ENCODE measurements around the gene NFKB1. TPM values are rescaled to one million over a fixed set of nuclear protein-coding genes. Genes with fewer than 3 reads are reported as not detected.

NFKB1 gene
- total RNA-seq, 4 donors from 2014 or later, result 32.9 to 56.0 (median 40.9) TPM

DNA sequence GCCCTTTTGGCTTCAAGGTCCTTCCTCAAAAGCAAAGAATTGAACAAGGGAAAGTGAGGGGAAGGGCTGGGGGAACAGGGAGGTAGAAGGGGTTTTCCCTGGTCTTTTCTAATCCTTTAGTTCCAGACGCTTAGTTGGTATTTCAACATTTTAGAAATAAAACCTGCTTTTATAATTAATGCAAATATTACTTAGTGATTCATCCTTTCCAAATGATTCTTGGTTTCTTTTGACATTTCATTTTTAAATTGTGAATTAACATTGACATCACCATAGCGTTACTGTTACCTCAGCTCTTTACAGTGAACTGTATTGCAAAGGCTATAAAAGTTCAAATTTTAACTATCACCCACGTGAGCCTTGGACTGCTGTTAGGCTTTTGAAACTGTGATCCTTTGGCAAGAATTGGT lies 20.9 kb downstream of the NFKB1 start:
- H3K4me1 ChIP-seq, result peaks cover 38% of the 10 kb centered on the region
- TF ChIP-seq, protein P1, sequence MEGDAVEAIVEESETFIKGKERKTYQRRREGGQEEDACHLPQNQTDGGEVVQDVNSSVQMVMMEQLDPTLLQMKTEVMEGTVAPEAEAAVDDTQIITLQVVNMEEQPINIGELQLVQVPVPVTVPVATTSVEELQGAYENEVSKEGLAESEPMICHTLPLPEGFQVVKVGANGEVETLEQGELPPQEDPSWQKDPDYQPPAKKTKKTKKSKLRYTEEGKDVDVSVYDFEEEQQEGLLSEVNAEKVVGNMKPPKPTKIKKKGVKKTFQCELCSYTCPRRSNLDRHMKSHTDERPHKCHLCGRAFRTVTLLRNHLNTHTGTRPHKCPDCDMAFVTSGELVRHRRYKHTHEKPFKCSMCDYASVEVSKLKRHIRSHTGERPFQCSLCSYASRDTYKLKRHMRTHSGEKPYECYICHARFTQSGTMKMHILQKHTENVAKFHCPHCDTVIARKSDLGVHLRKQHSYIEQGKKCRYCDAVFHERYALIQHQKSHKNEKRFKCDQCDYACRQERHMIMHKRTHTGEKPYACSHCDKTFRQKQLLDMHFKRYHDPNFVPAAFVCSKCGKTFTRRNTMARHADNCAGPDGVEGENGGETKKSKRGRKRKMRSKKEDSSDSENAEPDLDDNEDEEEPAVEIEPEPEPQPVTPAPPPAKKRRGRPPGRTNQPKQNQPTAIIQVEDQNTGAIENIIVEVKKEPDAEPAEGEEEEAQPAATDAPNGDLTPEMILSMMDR (IDR thresholded peaks at IDR 0.05), result no peak
- TF ChIP-seq POLR2AphosphoS5 (IDR thresholded peaks at IDR 0.05) (no peak), EP300 (IDR thresholded peaks at IDR 0.05) (no peak), POLR2A (IDR thresholded peaks at IDR 0.05) (no peak)
- H3K27me3 ChIP-seq, result no peaks in the 10 kb centered on the region
- 41% methylated on average over 3 of the region's 3 CpGs for WGBS
- H3K27ac ChIP-seq, result no peak overlapping the region
- H3K4me3 ChIP-seq, result no peak overlapping the region
- DNase-seq (ENCODE audit: low spot score in 2 of 2), result no peak
- no peaks in the 10 kb centered on the region for H3K9me3 ChIP-seq
- H3K36me3 ChIP-seq, result no peaks in the 10 kb centered on the region

DNA sequence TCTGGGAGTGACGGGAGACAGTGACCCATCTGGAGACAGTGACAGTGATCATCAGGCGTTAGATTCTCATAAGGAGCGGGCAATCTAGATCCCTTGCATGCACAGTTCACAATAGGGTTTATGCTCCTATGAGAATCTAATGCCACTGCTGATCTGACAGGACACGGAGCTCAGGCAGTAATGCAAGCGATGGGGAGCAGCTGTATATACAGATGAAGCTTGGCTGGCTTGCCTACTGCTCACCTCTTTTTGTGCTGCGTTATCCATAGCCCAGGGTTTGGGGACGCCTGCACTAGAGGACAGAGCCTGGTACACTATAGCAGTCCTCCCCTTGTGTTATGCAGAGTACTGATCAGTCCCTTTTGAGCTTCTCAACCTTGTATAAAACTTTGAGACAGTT lies 23.5 kb downstream of the NFKB1 start:
- no peaks in the 10 kb centered on the region for H3K36me3 ChIP-seq
- no peaks in the 10 kb centered on the region for H3K9me3 ChIP-seq
- TF ChIP-seq POLR2A (IDR thresholded peaks at IDR 0.05), result no peak
- TF ChIP-seq POLR2AphosphoS5 (IDR thresholded peaks at IDR 0.05), result no peak
- TF ChIP-seq, protein P1 (IDR thresholded peaks at IDR 0.05), result no peak
- TF ChIP-seq EP300 (IDR thresholded peaks at IDR 0.05), result no peak
- H3K4me3 ChIP-seq, result no peak overlapping the region
- 98% methylated on average over 7 of the region's 7 CpGs for WGBS
- H3K27ac ChIP-seq, result no peak overlapping the region
- no peak for DNase-seq (ENCODE audit: low spot score in 2 of 2)
- H3K4me1 ChIP-seq, result peaks cover 31% of the 10 kb centered on the region
- no peaks in the 10 kb centered on the region for H3K27me3 ChIP-seq

DNA sequence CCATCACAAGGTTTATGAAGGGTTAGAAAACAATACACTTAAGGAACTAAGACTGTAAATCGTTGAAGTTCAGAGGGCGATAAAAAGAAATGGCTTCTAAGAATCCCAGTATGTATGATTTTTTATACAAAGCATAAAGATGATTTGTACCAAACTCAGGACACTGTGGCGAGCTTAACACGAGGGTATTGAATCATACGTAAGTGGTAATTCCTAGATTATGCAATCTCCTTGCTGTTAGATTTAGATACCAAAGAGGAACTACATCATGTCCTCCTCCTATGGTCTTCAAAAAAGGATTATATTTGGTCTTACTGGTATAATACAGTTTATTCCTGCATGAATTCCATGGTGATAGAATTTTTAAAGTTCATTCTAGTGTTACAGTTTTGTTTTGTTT lies 23.9 kb downstream of the NFKB1 start:
- no peak for DNase-seq (ENCODE audit: low spot score in 2 of 2)
- 75% methylated on average over 5 of the region's 5 CpGs for WGBS
- Histone ChIP-seq H3K36me3 (no peaks in the 10 kb centered on the region), H3K4me1 (peaks cover 28% of the 10 kb centered on the region), H3K4me3 (no peak overlapping the region), H3K27me3 (no peaks in the 10 kb centered on the region), H3K27ac (no peak overlapping the region), H3K9me3 (no peaks in the 10 kb centered on the region)
- no peak for TF ChIP-seq POLR2A (IDR thresholded peaks at IDR 0.05)
- TF ChIP-seq, protein P1 (IDR thresholded peaks at IDR 0.05), result no peak
- TF ChIP-seq POLR2AphosphoS5 (IDR thresholded peaks at IDR 0.05), result no peak
- no peak for TF ChIP-seq EP300 (IDR thresholded peaks at IDR 0.05)

DNA sequence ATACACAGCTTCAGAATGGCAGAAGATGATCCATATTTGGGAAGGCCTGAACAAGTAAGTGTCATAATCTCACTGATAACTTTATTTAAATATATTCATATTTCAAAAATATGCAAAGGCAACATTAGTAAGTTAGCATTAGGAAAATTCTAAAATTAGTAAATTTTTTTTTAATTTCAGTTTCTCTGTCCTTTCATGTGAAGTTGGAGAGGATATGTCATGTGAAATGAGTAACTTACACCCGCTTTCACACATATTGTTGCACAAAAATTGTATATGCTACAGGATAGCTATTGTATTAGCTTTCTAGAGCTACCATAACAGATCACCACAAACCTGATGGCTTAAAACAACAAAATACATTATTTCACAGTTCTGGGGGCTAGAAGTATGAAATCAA lies 24.3 kb downstream of the NFKB1 start:
- no peaks in the 10 kb centered on the region for H3K9me3 ChIP-seq
- H3K36me3 ChIP-seq, result no peaks in the 10 kb centered on the region
- no peak for TF ChIP-seq EP300 (IDR thresholded peaks at IDR 0.05)
- no peak for TF ChIP-seq POLR2AphosphoS5 (IDR thresholded peaks at IDR 0.05)
- TF ChIP-seq, protein P1 (IDR thresholded peaks at IDR 0.05), result no peak
- no peak for TF ChIP-seq POLR2A (IDR thresholded peaks at IDR 0.05)
- 98% methylated on average over 1 of the region's 1 CpG for WGBS
- no peak overlapping the region for H3K4me3 ChIP-seq
- no peak overlapping the region for H3K27ac ChIP-seq
- H3K4me1 ChIP-seq, result peaks cover 26% of the 10 kb centered on the region
- no peaks in the 10 kb centered on the region for H3K27me3 ChIP-seq
- no peak for DNase-seq (ENCODE audit: low spot score in 2 of 2)

DNA sequence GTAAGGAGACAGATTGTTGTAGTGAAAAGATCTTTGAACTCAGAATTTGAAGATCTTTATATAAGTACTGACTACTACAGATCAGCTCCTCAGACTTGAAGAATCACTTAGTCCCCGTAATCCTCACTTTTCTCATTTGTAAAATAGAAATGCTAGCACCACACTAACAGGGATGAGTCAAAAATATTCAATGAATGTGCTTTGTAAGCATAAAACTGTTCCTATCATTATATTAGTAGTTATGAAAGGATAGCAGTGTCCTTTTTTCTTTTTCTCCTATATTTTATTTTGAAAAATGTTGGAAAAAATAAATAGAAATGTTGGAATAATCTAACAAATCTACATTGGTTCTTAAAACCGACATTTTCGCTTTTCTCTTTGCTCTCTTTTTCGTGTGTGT lies 25.4 kb downstream of the NFKB1 start:
- 94% methylated on average over 4 of the region's 4 CpGs for WGBS
- no peak overlapping the region for H3K4me3 ChIP-seq
- H3K4me1 ChIP-seq, result peaks cover 19% of the 10 kb centered on the region
- H3K9me3 ChIP-seq, result no peaks in the 10 kb centered on the region
- DNase-seq (ENCODE audit: low spot score in 2 of 2), result no peak
- no peak overlapping the region for H3K27ac ChIP-seq
- TF ChIP-seq POLR2AphosphoS5 (IDR thresholded peaks at IDR 0.05) (no peak), EP300 (IDR thresholded peaks at IDR 0.05) (no peak), POLR2A (IDR thresholded peaks at IDR 0.05) (no peak)
- TF ChIP-seq, protein P1 (IDR thresholded peaks at IDR 0.05), result no peak
- no peaks in the 10 kb centered on the region for H3K36me3 ChIP-seq
- H3K27me3 ChIP-seq, result no peaks in the 10 kb centered on the region
